Measurements from ENCODE around the gene ARPP21.

Gene ARPP21

GRCh38 chr3:35776346-35776745 is 137.0 kb downstream of the ARPP21 start:
- H3K4me3 ChIP-seq (ENCODE audit: low read length), result no peak overlapping the region
- DNase-seq (ENCODE audit: low read depth), result no peak
- TF ChIP-seq, protein P1, sequence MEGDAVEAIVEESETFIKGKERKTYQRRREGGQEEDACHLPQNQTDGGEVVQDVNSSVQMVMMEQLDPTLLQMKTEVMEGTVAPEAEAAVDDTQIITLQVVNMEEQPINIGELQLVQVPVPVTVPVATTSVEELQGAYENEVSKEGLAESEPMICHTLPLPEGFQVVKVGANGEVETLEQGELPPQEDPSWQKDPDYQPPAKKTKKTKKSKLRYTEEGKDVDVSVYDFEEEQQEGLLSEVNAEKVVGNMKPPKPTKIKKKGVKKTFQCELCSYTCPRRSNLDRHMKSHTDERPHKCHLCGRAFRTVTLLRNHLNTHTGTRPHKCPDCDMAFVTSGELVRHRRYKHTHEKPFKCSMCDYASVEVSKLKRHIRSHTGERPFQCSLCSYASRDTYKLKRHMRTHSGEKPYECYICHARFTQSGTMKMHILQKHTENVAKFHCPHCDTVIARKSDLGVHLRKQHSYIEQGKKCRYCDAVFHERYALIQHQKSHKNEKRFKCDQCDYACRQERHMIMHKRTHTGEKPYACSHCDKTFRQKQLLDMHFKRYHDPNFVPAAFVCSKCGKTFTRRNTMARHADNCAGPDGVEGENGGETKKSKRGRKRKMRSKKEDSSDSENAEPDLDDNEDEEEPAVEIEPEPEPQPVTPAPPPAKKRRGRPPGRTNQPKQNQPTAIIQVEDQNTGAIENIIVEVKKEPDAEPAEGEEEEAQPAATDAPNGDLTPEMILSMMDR (conservative IDR thresholded peaks at IDR 0.05; ENCODE audit: low read depth, low read length), result no peak

- no peak for DNase-seq (ENCODE audit: low read depth)
- TF ChIP-seq, protein P1 (conservative IDR thresholded peaks at IDR 0.05; ENCODE audit: low read depth, low read length), result no peak
- no peak overlapping the region for H3K4me3 ChIP-seq (ENCODE audit: low read length)
Measured at GRCh38 chr3:35777065-35777464, 137.7 kb downstream of the ARPP21 start.

GRCh38 chr3:35777563-35778554 is 138.5 kb downstream of the ARPP21 start:
- TF ChIP-seq, protein P1 (conservative IDR thresholded peaks at IDR 0.05; ENCODE audit: low read depth, low read length), result no peak
- DNase-seq (ENCODE audit: low read depth), result no peak
- H3K4me3 ChIP-seq (ENCODE audit: low read length), result no peak overlapping the region

GRCh38 chr3:35779611-35780010 is 140.3 kb downstream of the ARPP21 start:
- no peak for DNase-seq (ENCODE audit: low read depth)

GRCh38 chr3:35780800-35781199 is 141.5 kb downstream of the ARPP21 start:
- no peak overlapping the region for H3K4me3 ChIP-seq (ENCODE audit: low read length)
- no peak for DNase-seq (ENCODE audit: low read depth)
- TF ChIP-seq, protein P1 (conservative IDR thresholded peaks at IDR 0.05; ENCODE audit: low read depth, low read length), result no peak

More at GRCh38 chr3:35779611-35780010, 140.3 kb downstream of the ARPP21 start:
- TF ChIP-seq, protein P1 (conservative IDR thresholded peaks at IDR 0.05; ENCODE audit: low read depth, low read length), result no peak
- H3K4me3 ChIP-seq (ENCODE audit: low read length), result no peak overlapping the region

DNA sequence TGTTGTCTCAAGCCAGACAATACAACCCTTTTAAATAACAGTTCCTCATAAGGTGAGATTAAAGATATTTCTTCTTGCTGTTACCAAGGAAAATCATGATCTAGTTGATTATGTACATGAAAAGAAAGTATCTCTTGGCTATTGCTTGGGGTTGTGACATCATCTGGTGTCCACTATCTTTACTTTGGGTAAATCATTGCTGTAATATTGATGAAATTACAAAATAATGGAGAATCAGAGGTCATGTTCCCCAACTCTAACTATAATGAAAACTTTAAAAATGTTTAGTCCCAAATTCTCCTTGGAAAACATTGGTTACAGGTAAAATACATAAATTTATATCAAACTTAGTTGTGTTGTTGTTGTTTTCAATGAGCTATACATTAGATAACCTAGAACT is 142.2 kb downstream of the ARPP21 start:
- TF ChIP-seq, protein P1 (conservative IDR thresholded peaks at IDR 0.05; ENCODE audit: low read depth, low read length), result no peak
- no peak overlapping the region for H3K4me3 ChIP-seq (ENCODE audit: low read length)
- no peak for DNase-seq (ENCODE audit: low read depth)

DNA sequence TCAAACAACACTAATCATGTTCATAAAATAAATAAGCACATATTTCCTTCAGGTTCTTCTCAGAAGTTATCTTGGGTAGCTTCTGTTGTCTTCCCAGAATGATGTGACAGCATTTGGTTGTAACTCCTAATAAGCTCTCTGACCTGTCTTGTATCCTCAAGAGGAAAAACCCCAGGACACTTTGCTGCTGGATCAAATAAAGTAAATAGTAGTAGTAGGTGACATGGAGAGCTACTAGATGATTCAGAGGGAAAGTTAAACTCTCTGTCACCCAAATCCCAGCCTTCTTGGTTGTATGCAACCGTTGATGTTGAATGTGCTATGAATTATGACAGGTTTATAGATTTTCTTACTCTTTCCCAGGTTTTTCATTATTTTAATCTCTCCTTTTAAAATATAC is 143.0 kb downstream of the ARPP21 start:
- H3K4me3 ChIP-seq (ENCODE audit: low read length), result no peak overlapping the region
- no peak for DNase-seq (ENCODE audit: low read depth)
- TF ChIP-seq, protein P1 (conservative IDR thresholded peaks at IDR 0.05; ENCODE audit: low read depth, low read length), result no peak

Measured in retinal pigment epithelial cell (primary cell).